ENCODE measurements around the gene PRUNE2. TPM values are rescaled to one million over a fixed set of nuclear protein-coding genes. Genes with fewer than 3 reads are reported as not detected.
A peak's percentile ranks its signal among the peaks of the same experiment; 100 is the strongest.

PRUNE2 gene
- total and polyA plus RNA-seq, 5 donors, result 11.7 to 49.1 (median 41.5) TPM

DNA sequence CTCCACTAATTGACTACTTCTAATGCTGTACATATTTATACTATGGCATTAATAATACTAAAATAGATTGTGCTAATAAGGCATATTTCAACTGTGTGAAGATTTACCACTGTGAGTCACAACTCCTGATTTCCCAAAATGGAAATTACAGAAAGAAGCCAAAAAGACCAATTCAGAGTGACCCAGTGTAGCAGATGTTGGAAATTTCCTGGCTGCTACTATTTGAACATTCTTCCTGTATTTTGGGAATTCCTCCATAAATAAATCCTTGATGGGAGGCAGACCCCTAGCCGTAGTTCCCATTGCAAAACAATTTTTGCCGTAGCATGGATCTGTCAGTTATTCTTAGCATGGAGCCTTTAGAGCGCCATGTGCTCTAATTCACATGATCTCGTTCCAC, 11.4 kb upstream of the PRUNE2 start:
- Histone ChIP-seq H3K4me3 (ENCODE audit: low read length) (no peak overlapping the region), H3K4me1 (ENCODE audit: control insufficient read depth, insufficient read depth, low read length) (no peaks in the 10 kb centered on the region), H3K9me3 (ENCODE audit: control insufficient read depth, low read length) (no peaks in the 10 kb centered on the region), H3K27me3 (ENCODE audit: control insufficient read depth, insufficient read depth) (peaks cover 3% of the 10 kb centered on the region), H3K27ac (ENCODE audit: low read length) (no peak overlapping the region)
- DNase-seq (no peak), ATAC-seq (no peak)
- WGBS, result 73% methylated on average over 4 of the region's 4 CpGs
- intact Hi-C loops (cut with DNase I), result no loop called here

DNA sequence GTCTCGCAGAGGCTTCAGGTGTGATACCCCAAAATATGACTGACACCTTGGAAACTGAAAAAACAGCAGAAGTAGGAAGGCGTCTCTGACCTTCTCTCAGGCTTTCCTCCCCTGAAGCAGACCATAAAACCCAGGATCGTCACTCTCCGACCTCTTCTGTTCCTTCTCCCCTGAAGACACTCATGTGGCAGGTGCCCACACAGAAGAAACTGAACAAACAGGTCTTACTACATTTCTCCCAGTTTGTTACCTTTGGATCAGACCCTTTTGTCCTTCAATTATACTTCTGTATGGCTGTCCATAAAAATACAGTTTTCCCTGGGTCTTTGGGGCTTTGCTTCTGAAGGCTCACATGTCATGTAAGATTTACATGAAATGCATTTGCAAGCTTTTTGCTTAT, 10.3 kb upstream of the PRUNE2 start:
- WGBS, result 77% methylated on average over 4 of the region's 4 CpGs
- intact Hi-C loops (cut with DNase I), result no loop called here
- ATAC-seq, result no peak

DNA sequence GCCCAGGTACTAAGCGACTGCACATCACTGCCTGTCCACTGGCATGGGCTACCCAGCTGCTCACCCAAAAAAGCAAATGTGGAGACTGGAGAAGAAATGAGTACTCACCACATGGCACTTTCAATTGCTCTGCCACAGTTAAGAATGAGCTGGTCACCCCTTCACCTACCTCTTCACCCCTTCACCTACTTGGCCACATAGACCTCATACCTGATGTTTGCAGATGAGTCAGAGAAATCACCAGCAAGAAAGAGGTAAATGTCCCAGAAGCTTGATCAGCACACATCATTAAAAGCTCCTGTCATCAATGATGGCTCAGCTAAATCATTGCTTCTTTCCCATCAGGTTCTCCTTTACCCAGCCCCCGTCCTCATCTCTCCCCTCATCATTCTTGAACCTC, 7.6 kb upstream of the PRUNE2 start:
- DNase-seq (no peak), ATAC-seq (no peak)
- no peaks in the 10 kb centered on the region for H3K27me3 ChIP-seq (ENCODE audit: control insufficient read depth, insufficient read depth)
- intact Hi-C loops (cut with DNase I), result no loop called here
- 75% methylated on average over 2 of the region's 2 CpGs for WGBS
- H3K9me3 ChIP-seq (ENCODE audit: control insufficient read depth, low read length), result no peaks in the 10 kb centered on the region
- H3K27ac ChIP-seq (ENCODE audit: low read length), result no peak overlapping the region
- H3K4me1 ChIP-seq (ENCODE audit: control insufficient read depth, insufficient read depth, low read length), result no peaks in the 10 kb centered on the region
- no peak overlapping the region for H3K4me3 ChIP-seq (ENCODE audit: low read length)

More for the DNA sequence above, 10.3 kb upstream of the PRUNE2 start:
- Histone ChIP-seq H3K27ac (ENCODE audit: low read length) (no peak overlapping the region), H3K27me3 (ENCODE audit: control insufficient read depth, insufficient read depth) (peaks cover 3% of the 10 kb centered on the region), H3K9me3 (ENCODE audit: control insufficient read depth, low read length) (no peaks in the 10 kb centered on the region), H3K4me1 (ENCODE audit: control insufficient read depth, insufficient read depth, low read length) (no peaks in the 10 kb centered on the region), H3K4me3 (ENCODE audit: low read length) (no peak overlapping the region)
- no peak for DNase-seq

DNA sequence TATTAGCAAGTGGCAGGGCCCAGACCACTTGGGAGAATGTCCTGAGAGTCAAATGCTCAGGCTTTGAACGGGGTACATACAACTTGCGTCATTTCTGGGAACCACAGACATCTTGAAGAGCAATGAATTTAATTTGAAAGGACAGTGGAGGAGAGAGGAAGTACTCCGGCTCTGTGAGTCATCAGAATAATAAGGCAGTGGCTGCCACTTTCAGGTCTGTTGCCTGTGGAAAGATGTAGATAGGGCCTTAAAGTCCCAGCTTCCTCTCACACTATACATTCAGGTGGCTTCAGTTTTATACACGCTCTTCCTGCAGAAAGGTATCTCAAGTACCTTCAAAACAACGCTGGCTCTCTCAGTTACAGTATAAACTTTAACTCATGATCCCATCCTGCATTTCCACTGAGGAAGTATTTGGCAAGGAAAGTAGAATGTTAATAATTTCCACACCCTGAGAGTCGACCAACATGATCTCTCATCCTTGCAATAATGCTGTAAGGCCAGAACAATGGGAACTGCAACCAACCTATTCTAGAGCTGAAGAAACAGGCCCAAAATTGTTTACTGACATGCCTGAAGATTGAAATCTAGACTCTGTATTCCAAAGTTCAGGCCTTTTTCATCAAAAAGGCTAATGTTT, 6.8 kb upstream of the PRUNE2 start:
- no peak overlapping the region for H3K27ac ChIP-seq (ENCODE audit: low read length)
- ATAC-seq (no peak), DNase-seq (no peak)
- H3K4me3 ChIP-seq (ENCODE audit: low read length), result no peak overlapping the region
- intact Hi-C loops (cut with DNase I), result no loop called here
- H3K9me3 ChIP-seq (ENCODE audit: control insufficient read depth, low read length), result no peaks in the 10 kb centered on the region
- no peaks in the 10 kb centered on the region for H3K4me1 ChIP-seq (ENCODE audit: control insufficient read depth, insufficient read depth, low read length)
- H3K27me3 ChIP-seq (ENCODE audit: control insufficient read depth, insufficient read depth), result no peaks in the 10 kb centered on the region
- 49% methylated on average over 6 of the region's 6 CpGs for WGBS

DNA sequence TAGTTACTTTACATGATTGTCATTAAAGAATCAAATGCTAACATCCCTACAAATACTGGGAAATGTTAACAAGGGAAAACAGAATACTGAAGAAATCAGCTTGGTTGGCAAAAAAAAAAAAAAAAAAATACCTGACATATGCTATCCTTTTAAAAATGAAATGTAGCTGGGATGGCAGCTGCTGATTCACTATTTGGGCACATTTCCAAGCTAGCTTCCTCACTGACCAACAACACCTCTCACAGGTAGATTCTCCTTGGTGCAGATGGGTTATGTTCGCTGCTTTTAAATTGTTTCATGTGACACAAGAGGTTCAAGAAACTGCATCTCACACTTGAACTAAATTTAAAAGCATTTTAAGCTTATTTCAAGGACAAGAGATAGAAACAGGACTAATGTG, 6.1 kb upstream of the PRUNE2 start:
- ATAC-seq (no peak), DNase-seq (no peak)
- no peak overlapping the region for H3K27ac ChIP-seq (ENCODE audit: low read length)
- no peak overlapping the region for H3K4me3 ChIP-seq (ENCODE audit: low read length)
- intact Hi-C loops (cut with DNase I), result no loop called here
- no peaks in the 10 kb centered on the region for H3K27me3 ChIP-seq (ENCODE audit: control insufficient read depth, insufficient read depth)
- 78% methylated on average over 1 of the region's 1 CpG for WGBS
- no peaks in the 10 kb centered on the region for H3K4me1 ChIP-seq (ENCODE audit: control insufficient read depth, insufficient read depth, low read length)
- H3K9me3 ChIP-seq (ENCODE audit: control insufficient read depth, low read length), result no peaks in the 10 kb centered on the region

DNA sequence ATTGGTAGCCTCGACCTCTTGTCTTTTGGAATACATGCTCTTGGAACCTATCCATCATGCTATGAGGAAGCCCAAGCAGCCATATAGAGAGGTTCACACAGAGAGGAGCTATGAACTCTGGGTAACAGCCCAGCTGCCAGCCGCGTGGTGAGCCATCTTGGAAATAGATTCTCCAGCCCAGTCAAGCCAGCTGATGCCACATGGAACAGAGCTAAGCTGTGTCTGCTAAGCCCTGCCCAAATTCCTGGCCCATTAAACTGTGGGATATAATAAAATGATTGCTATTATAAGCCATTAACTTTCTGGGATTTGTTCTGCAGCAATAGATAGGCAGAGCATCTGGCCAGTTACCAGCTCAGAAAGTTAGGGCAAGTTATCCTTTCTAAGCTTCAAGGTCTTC, 4.9 kb upstream of the PRUNE2 start:
- Histone ChIP-seq H3K4me3 (ENCODE audit: low read length) (no peak overlapping the region), H3K27ac (ENCODE audit: low read length) (no peak overlapping the region), H3K27me3 (ENCODE audit: control insufficient read depth, insufficient read depth) (no peaks in the 10 kb centered on the region), H3K4me1 (ENCODE audit: control insufficient read depth, insufficient read depth, low read length) (no peaks in the 10 kb centered on the region), H3K9me3 (ENCODE audit: control insufficient read depth, low read length) (no peaks in the 10 kb centered on the region)
- DNase-seq (no peak), ATAC-seq (no peak)
- WGBS, result 76% methylated on average over 3 of the region's 3 CpGs
- intact Hi-C loops (cut with DNase I), result no loop called here

DNA sequence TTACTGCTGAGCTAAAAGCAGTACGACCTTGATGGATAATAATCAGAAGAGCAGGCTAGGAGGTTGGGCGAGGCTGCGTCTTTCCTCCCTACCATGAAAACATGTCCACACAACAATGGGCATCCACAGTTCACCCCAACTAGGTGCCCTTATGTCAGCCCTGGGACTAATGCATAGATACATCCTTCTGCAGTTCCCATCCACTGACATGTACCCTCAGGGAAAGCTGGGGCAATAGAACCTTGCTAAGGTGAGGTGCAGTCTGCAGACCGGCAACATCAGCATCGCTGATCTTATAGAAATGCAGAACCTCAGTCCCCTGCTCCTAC, 697 bp upstream of the PRUNE2 start:
- Histone ChIP-seq H3K27ac (ENCODE audit: low read length) (no peak overlapping the region), H3K9me3 (ENCODE audit: control insufficient read depth, low read length) (no peaks in the 10 kb centered on the region), H3K4me1 (ENCODE audit: control insufficient read depth, insufficient read depth, low read length) (peaks cover 2% of the 10 kb centered on the region), H3K4me3 (ENCODE audit: low read length) (no peak overlapping the region), H3K27me3 (ENCODE audit: control insufficient read depth, insufficient read depth) (no peaks in the 10 kb centered on the region)
- intact Hi-C loops (cut with DNase I), result no loop called here
- DNase-seq (no peak), ATAC-seq (no peak)
- WGBS, result 10% methylated on average over 5 of the region's 5 CpGs

DNA sequence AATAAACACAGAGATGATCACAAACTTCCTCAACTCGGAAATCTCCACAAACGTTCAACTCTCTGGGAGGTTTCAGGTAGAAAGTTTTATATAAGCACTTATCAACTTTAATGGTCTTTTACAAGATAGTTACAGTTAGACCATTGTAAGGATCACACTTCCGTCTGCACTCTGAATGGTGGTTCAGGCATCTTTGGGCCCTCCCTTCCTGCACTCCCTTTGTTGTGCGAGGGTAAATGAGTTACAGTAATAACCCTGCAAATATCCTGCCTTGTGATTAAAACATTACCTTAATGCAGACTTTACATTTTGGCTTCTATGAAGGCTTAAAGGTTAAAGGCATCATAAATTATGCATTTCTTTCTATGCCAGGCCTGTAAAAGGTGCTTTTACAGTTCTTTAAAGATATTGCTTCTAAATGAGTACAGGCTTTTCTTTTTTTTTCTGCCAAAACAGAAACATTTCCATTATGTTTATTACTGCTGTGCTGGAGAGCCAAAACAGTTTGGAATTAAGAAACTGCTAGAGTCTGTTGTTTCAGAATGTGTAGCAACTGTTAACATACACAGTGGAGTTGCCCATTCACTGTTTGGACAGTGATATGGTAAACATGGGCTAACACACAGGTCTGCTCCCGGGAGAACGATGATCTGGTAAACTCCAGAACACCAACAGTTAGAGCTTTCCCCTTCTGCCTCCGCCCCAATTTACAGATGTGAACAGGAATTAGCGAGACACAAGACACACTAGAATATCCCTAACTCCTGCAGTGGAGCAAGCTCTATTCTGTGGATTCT, 1.1 kb downstream of the PRUNE2 start:
- H3K4me3 ChIP-seq (ENCODE audit: low read length), result peak overlapping the region; percentile 38
- H3K27ac ChIP-seq (ENCODE audit: low read length), result no peak overlapping the region
- peaks cover 3% of the 10 kb centered on the region for H3K27me3 ChIP-seq (ENCODE audit: control insufficient read depth, insufficient read depth)
- peaks cover 2% of the 10 kb centered on the region for H3K4me1 ChIP-seq (ENCODE audit: control insufficient read depth, insufficient read depth, low read length)
- no peaks in the 10 kb centered on the region for H3K9me3 ChIP-seq (ENCODE audit: control insufficient read depth, low read length)
- no peak for ATAC-seq
- no peak for DNase-seq
- intact Hi-C loops (cut with DNase I), result no loop called here
- 58% methylated on average over 8 of the region's 8 CpGs for WGBS

DNA sequence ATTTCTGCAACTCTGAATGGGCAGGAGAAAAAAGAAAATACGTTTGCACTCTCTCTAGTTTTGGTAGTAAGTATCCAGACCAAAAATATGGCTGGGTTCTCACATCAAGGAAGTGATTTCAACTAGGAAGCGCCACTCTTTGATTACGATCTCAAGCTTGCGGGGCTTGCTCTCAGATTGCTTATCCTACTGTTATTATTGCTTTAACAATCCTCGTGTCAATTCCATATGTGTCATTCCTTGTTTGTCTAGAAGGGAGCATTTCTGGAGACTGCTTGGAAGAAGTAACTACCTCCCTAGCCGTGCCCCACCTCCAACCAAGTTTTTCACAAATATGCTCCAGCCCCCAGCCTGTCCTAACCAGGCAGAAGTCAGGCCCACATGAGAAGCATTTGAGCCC, 3.5 kb downstream of the PRUNE2 start:
- no peak overlapping the region for H3K4me3 ChIP-seq (ENCODE audit: low read length)
- peaks cover 2% of the 10 kb centered on the region for H3K4me1 ChIP-seq (ENCODE audit: control insufficient read depth, insufficient read depth, low read length)
- peaks cover 3% of the 10 kb centered on the region for H3K27me3 ChIP-seq (ENCODE audit: control insufficient read depth, insufficient read depth)
- DNase-seq (no peak), ATAC-seq (no peak)
- H3K9me3 ChIP-seq (ENCODE audit: control insufficient read depth, low read length), result no peaks in the 10 kb centered on the region
- no peak overlapping the region for H3K27ac ChIP-seq (ENCODE audit: low read length)
- WGBS, result 54% methylated on average over 6 of the region's 6 CpGs
- intact Hi-C loops (cut with DNase I), result no loop called here

DNA sequence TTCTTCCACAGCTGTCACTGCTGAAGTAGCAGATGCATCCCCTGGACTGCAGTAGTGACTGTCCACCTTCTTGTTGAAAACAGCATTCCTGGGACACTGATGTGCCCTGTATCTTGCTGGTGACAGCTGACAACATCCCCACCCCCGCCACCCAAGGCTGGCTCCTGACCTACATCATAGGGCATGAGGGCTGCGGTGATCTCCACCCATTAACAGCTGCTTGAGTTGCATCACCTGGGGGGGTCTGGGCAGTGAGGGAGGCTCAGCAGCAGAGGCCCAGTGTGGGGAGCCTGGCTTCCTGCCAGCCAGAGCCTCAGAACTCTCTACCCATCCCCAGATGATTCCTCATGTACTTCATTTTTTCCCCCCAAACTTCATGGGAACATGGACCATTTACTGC, 4.1 kb downstream of the PRUNE2 start:
- no peak overlapping the region for H3K27ac ChIP-seq (ENCODE audit: low read length)
- ATAC-seq (no peak), DNase-seq (no peak)
- WGBS, result 34% methylated on average over 2 of the region's 2 CpGs
- H3K9me3 ChIP-seq (ENCODE audit: control insufficient read depth, low read length), result no peaks in the 10 kb centered on the region
- no peak overlapping the region for H3K4me3 ChIP-seq (ENCODE audit: low read length)
- intact Hi-C loops (cut with DNase I), result no loop called here
- peaks cover 2% of the 10 kb centered on the region for H3K4me1 ChIP-seq (ENCODE audit: control insufficient read depth, insufficient read depth, low read length)
- peaks cover 3% of the 10 kb centered on the region for H3K27me3 ChIP-seq (ENCODE audit: control insufficient read depth, insufficient read depth)

DNA sequence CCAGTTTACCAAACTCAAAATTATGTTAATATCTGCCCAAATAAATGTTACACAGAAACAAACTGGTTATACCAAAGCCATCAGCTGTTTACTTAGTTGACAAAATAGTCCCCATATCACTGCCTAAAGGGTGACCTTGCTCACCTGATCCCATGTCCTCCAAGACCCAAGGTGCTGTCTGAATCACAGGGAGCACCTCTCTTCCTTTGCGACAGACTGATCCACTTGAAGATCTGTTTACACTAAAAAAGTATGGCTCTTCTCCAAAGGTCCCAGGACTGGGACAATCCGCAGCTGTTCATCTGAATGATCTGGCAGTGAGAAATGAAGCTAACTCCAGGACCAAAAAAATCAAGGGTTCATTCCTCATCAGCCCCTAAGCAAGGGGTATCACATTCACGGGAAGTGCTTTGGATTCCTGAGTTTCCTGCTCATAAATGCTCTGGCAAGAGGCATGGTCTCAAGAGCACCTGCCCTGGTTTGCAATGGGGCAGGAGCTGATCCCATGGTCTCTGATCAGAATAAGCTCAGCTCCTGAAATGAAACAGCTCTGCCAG, 5.0 kb downstream of the PRUNE2 start:
- H3K4me3 ChIP-seq (ENCODE audit: low read length), result no peak overlapping the region
- intact Hi-C loops (cut with DNase I), result no loop called here
- 61% methylated on average over 3 of the region's 3 CpGs for WGBS
- no peak for DNase-seq
- H3K27me3 ChIP-seq (ENCODE audit: control insufficient read depth, insufficient read depth), result peaks cover 3% of the 10 kb centered on the region
- no peaks in the 10 kb centered on the region for H3K9me3 ChIP-seq (ENCODE audit: control insufficient read depth, low read length)
- no peak for ATAC-seq
- H3K4me1 ChIP-seq (ENCODE audit: control insufficient read depth, insufficient read depth, low read length), result peaks cover 2% of the 10 kb centered on the region
- no peak overlapping the region for H3K27ac ChIP-seq (ENCODE audit: low read length)
